Measurements from ENCODE around the gene HCN4. TPM values are rescaled to one million over a fixed set of nuclear protein-coding genes. Genes with fewer than 3 reads are reported as not detected.

Gene HCN4
- total and polyA plus RNA-seq, 4 donors, result not detected

DNA sequence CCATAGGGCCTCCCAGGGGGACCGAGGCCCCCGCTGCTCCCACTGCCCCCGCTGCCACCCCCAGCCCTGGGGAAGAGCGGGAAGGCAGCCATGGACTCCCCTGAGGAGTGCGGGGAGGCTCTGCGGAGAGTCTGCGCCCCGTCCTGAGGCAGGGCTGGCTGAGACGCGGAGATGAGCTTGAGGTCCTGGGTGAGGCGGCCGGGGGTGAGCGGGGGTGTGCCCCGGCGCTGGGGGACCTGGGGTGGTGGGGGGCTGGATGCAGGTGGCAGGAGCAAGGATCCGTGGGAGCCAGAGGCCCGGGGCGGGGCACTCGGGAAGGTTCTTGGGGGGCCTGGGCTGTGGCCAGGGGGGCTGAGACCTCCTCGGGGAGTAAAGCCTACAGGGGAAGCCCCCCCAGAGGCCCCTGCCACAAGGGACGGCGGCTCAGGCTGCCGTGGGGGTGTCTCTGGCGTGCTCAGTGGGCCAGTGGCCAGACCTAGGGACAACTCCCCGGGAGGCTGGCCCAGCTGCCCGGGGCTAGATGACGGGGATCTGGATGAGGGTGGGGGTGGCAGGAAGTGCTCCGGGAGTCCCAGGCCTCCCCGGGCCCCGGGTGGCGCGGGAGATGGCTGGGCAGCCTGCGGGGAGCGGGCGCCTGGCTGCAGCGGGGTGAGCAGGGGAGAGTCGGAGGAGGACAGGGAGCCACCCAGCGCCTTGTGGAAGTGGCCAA is 45.9 kb downstream of the HCN4 start:
- Histone ChIP-seq H3K4me1 (ENCODE audit: control insufficient read depth in 4 of 4, insufficient read depth in 4 of 4, low read length in 3 of 4) (no peaks in the 10 kb centered on the region), H3K4me3 (ENCODE audit: low read depth in 1 of 3, low read length in 3 of 3) (no peak overlapping the region), H3K9me3 (ENCODE audit: control insufficient read depth in 4 of 4, low read length in 3 of 4) (no peaks in the 10 kb centered on the region), H3K27me3 (ENCODE audit: control insufficient read depth in 4 of 4, insufficient read depth in 4 of 4, low read length in 3 of 4) (peaks cover 0 to 6% (median 0%) of the 10 kb centered on the region in 4 donors), H3K9ac (ENCODE audit: low read depth in 1 of 2, low read length in 2 of 2) (no peak overlapping the region), H3K36me3 (ENCODE audit: control insufficient read depth in 4 of 4, insufficient read depth in 3 of 4, low read depth in 1 of 4, low read length in 3 of 4) (no peaks in the 10 kb centered on the region), H3K27ac (ENCODE audit: low read depth in 1 of 2, low read length in 2 of 2) (no peak overlapping the region)
- TF ChIP-seq FOXA1 (IDR thresholded peaks at IDR 0.05), result no peak
- TF ChIP-seq, protein P1, sequence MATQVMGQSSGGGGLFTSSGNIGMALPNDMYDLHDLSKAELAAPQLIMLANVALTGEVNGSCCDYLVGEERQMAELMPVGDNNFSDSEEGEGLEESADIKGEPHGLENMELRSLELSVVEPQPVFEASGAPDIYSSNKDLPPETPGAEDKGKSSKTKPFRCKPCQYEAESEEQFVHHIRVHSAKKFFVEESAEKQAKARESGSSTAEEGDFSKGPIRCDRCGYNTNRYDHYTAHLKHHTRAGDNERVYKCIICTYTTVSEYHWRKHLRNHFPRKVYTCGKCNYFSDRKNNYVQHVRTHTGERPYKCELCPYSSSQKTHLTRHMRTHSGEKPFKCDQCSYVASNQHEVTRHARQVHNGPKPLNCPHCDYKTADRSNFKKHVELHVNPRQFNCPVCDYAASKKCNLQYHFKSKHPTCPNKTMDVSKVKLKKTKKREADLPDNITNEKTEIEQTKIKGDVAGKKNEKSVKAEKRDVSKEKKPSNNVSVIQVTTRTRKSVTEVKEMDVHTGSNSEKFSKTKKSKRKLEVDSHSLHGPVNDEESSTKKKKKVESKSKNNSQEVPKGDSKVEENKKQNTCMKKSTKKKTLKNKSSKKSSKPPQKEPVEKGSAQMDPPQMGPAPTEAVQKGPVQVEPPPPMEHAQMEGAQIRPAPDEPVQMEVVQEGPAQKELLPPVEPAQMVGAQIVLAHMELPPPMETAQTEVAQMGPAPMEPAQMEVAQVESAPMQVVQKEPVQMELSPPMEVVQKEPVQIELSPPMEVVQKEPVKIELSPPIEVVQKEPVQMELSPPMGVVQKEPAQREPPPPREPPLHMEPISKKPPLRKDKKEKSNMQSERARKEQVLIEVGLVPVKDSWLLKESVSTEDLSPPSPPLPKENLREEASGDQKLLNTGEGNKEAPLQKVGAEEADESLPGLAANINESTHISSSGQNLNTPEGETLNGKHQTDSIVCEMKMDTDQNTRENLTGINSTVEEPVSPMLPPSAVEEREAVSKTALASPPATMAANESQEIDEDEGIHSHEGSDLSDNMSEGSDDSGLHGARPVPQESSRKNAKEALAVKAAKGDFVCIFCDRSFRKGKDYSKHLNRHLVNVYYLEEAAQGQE (IDR thresholded peaks at IDR 0.05), result no peak
- TF ChIP-seq FOXA2 (IDR thresholded peaks at IDR 0.05), result no peak
- TF ChIP-seq NR2F2 (IDR thresholded peaks at IDR 0.05), result no peak
- TF ChIP-seq, protein P2, sequence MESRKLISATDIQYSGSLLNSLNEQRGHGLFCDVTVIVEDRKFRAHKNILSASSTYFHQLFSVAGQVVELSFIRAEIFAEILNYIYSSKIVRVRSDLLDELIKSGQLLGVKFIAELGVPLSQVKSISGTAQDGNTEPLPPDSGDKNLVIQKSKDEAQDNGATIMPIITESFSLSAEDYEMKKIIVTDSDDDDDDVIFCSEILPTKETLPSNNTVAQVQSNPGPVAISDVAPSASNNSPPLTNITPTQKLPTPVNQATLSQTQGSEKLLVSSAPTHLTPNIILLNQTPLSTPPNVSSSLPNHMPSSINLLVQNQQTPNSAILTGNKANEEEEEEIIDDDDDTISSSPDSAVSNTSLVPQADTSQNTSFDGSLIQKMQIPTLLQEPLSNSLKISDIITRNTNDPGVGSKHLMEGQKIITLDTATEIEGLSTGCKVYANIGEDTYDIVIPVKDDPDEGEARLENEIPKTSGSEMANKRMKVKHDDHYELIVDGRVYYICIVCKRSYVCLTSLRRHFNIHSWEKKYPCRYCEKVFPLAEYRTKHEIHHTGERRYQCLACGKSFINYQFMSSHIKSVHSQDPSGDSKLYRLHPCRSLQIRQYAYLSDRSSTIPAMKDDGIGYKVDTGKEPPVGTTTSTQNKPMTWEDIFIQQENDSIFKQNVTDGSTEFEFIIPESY (IDR thresholded peaks at IDR 0.05), result no peak
- TF ChIP-seq YY1 (IDR thresholded peaks at IDR 0.05), result no peak
- TF ChIP-seq, protein P3, sequence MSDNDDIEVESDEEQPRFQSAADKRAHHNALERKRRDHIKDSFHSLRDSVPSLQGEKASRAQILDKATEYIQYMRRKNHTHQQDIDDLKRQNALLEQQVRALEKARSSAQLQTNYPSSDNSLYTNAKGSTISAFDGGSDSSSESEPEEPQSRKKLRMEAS (IDR thresholded peaks at IDR 0.05), result no peak
- no peak for TF ChIP-seq RXRA (IDR thresholded peaks at IDR 0.05)
- TF ChIP-seq HNF4A (conservative IDR thresholded peaks at IDR 0.05), result no peak
- no peak for TF ChIP-seq HNF4G (IDR thresholded peaks at IDR 0.05)
- no peak for TF ChIP-seq JUND (IDR thresholded peaks at IDR 0.05)
- TF ChIP-seq EGR1 (IDR thresholded peaks at IDR 0.05; ENCODE audit: low read depth in 2 of 2), result no peak
- TF ChIP-seq SP1 (IDR thresholded peaks at IDR 0.05), result no peak
- WGBS, result 87% methylated on average over 38 of the region's 38 CpGs
- DNase-seq (ENCODE audit: low spot score), result no peak

DNA sequence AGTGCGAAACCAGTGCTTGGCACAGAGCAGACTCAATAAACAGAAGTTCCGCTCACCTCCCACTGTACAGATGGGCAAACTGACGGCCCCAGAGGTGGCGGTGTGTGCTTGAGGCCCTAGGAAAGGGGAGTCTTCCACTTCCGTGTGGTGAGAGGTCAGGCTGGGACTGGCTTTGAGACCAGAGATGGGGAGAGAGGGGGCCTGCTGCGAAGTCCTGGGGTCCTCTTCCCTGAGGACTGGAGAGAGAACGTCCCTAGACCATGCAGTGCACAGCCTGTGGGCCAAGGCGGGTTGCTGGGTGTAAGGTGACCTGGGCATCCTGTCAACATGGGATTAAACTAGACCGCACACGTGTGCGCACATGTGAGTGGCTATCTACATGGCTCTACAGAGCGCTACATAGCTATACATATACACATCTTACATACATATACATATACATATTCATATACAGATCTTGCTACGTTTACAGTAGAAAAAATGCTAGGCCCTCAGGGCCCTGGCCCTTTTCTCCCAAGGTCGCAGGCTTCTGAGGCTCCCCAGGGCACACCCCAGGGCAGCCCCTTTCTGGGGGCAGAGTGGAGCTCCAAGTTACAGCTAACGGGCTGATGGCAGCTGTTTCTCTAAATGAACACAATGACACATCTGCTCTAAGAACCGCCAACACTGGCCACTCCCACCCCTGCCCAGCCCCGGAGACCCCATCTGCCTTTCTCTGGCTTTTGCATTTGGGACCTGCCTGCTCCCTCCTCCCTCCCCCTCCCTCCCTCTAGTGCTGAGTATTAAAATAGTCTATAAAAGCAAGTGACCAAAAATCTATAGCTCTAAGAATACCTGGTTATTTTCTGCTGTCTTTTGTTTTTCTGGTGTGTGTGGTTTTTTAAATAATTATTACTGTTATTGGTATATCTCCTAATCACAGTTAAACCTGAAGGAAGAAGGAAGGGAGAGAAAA is 47.0 kb downstream of the HCN4 start:
- Histone ChIP-seq H3K27me3 (ENCODE audit: control insufficient read depth in 4 of 4, insufficient read depth in 4 of 4, low read length in 3 of 4) (peaks cover 0 to 6% (median 0%) of the 10 kb centered on the region in 4 donors), H3K9me3 (ENCODE audit: control insufficient read depth in 4 of 4, low read length in 3 of 4) (no peaks in the 10 kb centered on the region), H3K36me3 (ENCODE audit: control insufficient read depth in 4 of 4, insufficient read depth in 3 of 4, low read depth in 1 of 4, low read length in 3 of 4) (no peaks in the 10 kb centered on the region), H3K4me3 (ENCODE audit: low read depth in 1 of 3, low read length in 3 of 3) (no peak overlapping the region), H3K4me1 (ENCODE audit: control insufficient read depth in 4 of 4, insufficient read depth in 4 of 4, low read length in 3 of 4) (no peaks in the 10 kb centered on the region), H3K27ac (ENCODE audit: low read depth in 1 of 2, low read length in 2 of 2) (no peak overlapping the region), H3K9ac (ENCODE audit: low read depth in 1 of 2, low read length in 2 of 2) (no peak overlapping the region)
- TF ChIP-seq FOXA1 (IDR thresholded peaks at IDR 0.05) (no peak), SP1 (IDR thresholded peaks at IDR 0.05) (no peak), RXRA (IDR thresholded peaks at IDR 0.05) (no peak), RAD21 (IDR thresholded peaks at IDR 0.05) (no peak), YY1 (IDR thresholded peaks at IDR 0.05) (no peak), GABPA (IDR thresholded peaks at IDR 0.05 in 1 of 2, conservative IDR thresholded peaks at IDR 0.05 in 1 of 2) (no peak), JUND (IDR thresholded peaks at IDR 0.05) (no peak), TAF1 (conservative IDR thresholded peaks at IDR 0.05) (no peak), NR2F2 (IDR thresholded peaks at IDR 0.05) (no peak), EGR1 (IDR thresholded peaks at IDR 0.05; ENCODE audit: low read depth in 2 of 2) (no peak), FOXA2 (IDR thresholded peaks at IDR 0.05) (no peak), HNF4A (conservative IDR thresholded peaks at IDR 0.05) (no peak), HNF4G (IDR thresholded peaks at IDR 0.05) (no peak)
- TF ChIP-seq, protein P1 (IDR thresholded peaks at IDR 0.05), result no peak
- TF ChIP-seq, protein P4, sequence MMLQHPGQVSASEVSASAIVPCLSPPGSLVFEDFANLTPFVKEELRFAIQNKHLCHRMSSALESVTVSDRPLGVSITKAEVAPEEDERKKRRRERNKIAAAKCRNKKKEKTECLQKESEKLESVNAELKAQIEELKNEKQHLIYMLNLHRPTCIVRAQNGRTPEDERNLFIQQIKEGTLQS (IDR thresholded peaks at IDR 0.05), result no peak
- TF ChIP-seq, protein P3 (IDR thresholded peaks at IDR 0.05), result no peak
- 86% methylated on average over 17 of the region's 17 CpGs for WGBS
- no peak for DNase-seq (ENCODE audit: low spot score)
